Erythroblast (primary cell): Measurements from ENCODE around the gene ZBED2.

Experiments
- DNase-seq, 2 experiments: peaks; one replicate each; lab custom pipeline; 2025; lab: John Stamatoyannopoulos, UW
- GATA1 ChIP-seq: IDR thresholded peaks from 2 replicates; pipeline ENCODE4 v1.6.1; 2011; ENCODE audit warnings: low read depth, mild to moderate bottlenecking, control low read depth, low read length, moderate library complexity
- POLR2A ChIP-seq: IDR thresholded peaks from 2 replicates; pipeline ENCODE4 v1.6.1; 2011; ENCODE audit warnings: mild to moderate bottlenecking, low read length

The ZBED2 gene

DNA sequence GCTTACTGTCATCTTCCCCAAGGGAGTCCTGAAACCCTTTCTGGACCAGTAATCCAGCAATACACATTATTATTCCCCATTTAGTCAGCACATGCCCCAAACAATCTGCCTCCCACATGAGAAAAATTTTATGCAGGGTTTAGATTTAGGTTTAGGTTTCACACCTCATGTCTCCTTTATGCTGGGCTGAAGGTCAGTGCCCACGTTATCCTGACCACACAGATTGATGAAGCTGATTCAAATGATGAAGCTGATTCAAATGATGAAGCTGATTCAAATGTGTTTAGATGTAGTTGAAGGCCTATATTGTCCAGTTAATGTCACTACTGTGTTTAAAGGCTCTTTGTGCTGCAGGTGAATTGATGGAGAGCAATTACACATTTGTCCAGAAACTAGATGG lies 18.1 kb upstream of the ZBED2 start:
- no peak for DNase-seq
- TF ChIP-seq POLR2A (no peak), GATA1 (no peak)

DNA sequence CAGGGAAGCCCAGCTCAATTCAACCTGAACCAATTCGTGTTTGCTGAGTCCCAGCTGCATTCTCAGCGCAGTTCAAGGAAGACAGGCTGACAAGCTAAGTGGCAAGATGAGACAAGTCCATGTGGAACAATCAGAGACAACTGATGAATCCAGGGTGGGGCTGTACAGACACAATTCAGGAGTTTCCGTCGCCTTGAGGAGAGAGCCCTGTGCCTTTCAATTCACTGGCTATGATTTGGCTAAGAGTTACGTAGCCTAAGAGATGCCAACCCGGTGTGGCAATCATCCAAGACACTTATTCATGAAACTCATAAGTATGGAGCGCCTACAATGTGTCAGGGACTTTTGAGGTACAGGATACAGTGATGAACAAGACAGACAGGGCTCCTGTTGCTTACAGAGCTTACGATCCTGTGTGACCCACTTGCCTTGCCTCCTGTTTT lies 15.5 kb upstream of the ZBED2 start:
- no peak for TF ChIP-seq POLR2A
- TF ChIP-seq GATA1 = no peak
- no peak for DNase-seq

DNA sequence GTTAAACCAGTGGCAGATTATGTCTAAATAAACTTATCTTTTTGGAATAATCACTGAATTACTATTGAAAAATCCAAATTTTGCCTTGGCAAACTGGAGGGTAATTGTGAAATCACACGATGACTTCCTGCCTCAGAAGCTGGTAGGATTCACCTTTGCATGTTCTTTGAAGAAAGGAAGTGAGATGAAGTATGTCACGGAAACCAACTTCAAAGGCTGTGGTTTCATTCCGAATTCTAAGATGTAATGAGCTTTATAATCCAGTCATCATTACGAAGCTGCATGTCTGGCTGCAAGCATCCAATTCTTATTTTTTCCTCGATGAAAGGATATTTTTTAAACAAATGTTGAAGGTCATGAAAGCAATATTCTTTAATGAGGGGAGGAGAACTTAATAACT lies 15.0 kb upstream of the ZBED2 start:
- TF ChIP-seq POLR2A = no peak
- TF ChIP-seq GATA1 = no peak
- DNase-seq = no peak

DNA sequence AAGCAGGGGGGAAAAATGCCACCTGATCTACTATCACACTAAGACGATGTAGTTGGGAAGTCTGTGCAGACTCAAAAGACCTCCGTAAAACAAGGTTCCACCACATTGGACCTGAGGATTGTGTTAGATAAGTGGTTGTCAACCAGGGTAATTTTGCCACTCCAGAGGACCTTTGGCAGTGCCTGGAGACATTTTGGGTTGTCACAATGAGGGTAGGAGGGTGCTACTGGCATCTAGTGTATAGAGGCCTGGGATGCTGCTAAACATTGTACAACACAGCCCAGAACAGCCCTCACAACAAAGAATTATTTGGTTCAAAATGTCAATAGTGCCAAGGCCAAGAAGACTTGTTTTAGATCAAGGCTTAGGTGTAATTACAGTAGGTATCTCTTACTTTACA lies 14.6 kb upstream of the ZBED2 start:
- DNase-seq = no peak

DNA sequence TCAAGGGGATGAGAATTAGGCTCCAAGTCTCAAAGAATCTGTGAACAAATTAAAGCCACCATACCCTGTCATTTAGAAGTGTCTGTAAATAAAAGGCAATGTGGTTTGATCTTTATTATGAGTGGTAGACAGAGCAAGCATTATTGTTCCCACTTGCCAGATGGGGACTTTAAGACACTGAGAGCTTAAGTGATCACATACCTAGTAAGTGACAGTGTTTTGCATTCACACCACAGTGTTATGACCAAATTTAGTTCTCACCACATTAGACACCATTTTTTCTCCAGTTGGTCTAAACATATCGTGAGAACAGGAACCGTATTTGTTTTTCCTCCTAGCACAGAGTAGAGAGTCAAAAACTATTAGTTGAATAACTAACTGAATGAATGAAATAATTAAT lies 13.2 kb upstream of the ZBED2 start:
- TF ChIP-seq POLR2A (no peak), GATA1 (no peak)
- DNase-seq = no peak

More for the DNA sequence above, 14.6 kb upstream of the ZBED2 start:
- no peak for TF ChIP-seq GATA1
- TF ChIP-seq POLR2A = no peak

DNA sequence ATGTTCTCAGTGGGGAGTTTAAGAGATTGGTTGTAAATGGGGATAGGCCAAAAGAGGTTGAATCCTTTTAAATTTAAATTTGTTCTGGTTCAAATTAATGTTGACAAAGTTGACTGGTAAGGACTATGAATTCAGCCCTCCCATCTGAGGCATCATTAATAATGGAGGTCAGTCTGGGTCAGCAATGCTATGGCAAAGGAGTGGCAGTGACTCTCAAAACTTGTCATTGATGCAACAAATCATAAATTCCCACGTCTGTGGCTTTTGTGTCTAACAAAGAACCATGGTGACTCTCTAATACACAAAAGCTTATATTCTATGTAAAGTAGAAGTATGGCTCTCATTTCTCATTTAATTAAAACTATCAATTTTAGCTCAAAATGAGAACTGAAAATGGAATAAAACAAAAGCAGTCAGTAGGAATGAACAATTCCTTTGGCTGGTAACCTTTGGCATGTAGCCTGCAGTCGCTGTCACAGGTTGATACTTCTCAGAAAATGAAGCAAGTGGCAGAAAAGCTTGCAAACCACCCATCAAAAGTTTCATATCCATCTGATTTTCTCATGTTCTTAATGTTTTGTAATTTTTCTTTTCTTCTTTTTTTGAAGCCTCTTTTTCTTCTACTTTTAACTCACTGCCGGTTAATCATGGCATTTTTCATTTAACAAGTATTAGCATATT lies 12.2 kb upstream of the ZBED2 start:
- DNase-seq = no peak
- TF ChIP-seq POLR2A = no peak
- no peak for TF ChIP-seq GATA1

DNA sequence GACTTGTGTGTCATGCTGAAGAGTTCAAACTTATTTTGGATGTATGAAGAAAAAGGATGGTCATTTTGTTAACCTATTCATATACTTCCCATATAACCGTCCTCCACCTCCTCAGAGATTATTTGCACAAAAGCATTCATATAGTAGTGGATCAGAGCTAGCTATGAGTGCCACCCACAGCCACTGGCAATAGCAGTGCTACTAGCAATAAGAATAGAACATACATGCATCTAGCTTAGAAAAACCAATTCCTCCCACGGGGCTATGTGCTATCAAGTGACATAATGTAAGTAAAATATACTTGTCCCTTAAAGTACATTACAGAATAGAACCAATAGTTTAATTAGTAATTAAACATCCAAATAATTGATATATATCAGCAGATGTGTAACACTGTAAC lies 10.3 kb upstream of the ZBED2 start:
- TF ChIP-seq GATA1 (no peak), POLR2A (no peak)
- DNase-seq = no peak

DNA sequence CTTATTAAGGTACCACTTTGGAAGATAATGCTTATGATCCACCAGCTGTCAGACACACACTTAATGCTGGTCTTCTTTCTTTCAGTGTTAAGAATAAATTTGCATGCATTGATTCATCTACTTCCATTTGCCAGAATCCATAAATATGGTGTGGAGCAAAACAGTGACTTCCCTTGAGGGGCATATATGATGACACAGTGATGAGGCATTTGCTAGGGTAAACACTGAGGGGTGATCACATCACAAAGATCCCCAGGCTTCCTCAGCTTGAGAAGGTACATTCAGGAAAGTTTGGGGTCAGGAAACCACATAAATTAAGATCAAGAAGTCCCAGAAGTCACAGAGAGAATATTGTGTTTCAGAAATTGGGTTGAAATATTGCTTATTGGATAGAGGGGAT lies 9.9 kb upstream of the ZBED2 start:
- DNase-seq = no peak
- no peak for TF ChIP-seq POLR2A
- TF ChIP-seq GATA1 = no peak

DNA sequence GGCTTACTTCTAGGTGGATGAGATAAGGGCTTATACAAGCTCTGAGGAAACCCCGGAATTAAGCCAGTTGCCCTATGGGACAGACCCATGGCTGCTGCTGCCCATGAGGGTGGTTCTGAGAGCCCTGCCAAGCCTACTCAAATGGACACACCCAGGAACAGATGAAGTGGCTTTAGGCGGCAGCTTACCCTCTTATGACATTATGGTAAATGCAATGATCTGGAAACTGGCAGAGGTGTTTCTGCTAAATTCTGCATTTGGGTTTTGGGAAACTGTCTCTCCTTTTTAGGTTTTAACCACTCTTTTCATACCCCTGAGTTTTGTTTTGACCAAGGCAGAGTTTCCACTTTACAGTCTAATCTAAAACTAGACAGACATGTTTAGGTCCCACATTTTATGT lies 9.0 kb upstream of the ZBED2 start:
- TF ChIP-seq POLR2A = no peak
- no peak for TF ChIP-seq GATA1
- peak in 1 of 2 experiments; percentile 1 for DNase-seq

DNA sequence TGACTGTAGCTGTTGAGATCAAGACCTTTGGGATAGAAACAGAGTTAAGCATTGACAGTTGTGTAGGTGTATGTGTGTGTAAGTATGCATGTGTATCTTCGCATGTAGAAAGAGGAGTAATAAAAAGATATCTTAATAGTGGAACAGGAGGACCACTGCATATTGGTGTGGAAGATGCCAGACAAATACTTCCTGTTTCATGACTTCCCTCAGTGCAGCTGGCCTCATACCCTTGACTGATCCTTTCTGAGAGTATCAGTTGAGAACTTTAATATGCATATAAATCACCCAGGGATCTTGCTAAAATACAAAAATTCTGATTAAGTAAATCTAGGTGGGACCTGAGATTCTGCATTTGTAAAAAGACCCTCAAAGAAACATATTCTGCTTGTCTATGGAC lies 8.5 kb upstream of the ZBED2 start:
- DNase-seq = no peak
- no peak for TF ChIP-seq POLR2A
- TF ChIP-seq GATA1 = no peak

DNA sequence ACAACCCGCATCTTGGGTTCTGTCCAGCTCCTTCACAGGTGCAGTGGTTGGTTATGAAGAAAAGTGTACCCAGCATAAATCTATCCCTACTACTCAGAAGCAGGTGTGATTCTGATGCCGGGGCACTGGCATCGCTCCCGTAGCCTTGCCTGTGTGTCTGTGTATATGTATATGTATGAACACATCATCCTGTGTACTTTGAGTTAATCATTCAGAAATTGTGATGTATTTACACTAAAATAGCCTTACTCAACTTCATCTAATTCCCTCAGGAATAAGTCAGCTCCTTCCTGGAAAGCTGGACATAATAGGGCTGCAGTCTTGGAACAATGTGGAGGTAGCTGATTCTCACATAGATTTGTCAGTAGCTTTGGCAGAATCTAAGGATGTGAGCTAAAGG lies 6.7 kb upstream of the ZBED2 start:
- TF ChIP-seq POLR2A = no peak
- no peak for TF ChIP-seq GATA1
- no peak for DNase-seq

DNA sequence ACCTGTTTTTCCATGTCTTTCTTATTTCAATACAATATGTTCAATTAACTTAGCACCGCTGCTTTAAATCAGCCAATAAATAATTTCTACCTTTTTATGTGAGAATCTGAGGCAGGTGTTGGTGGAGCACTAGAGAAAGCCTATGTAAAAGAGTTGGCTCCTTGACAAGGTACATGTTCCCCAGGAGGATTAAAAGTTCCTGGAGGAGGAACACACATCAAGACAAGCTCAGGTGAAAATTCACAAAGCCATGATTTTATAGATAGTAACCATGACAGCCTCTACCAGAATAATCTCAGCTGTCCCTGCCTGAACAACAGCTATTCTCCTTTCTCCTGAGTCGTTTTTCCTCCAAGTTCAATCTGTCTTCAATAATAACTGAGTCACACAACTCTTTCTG lies 3.4 kb upstream of the ZBED2 start:
- DNase-seq = no peak
- TF ChIP-seq POLR2A (no peak), GATA1 (no peak)

DNA sequence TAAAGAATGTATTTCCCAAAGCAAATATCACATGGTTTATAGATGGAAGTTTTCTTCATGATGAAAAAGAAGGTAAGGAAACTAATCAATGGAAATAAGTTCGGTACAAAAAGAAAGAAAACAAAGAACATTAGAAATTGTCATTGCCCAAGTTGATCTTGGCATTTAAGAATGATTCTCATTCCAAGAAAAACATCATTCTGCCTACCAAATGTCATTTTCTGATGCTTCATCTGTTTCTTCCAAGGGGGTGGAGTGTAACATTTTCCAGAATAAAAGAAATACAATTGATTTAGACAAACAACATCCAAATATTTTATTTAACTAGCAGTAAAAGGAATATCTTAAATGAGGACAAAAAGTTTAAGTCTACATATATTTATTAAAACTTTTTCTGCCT lies 3.0 kb upstream of the ZBED2 start:
- TF ChIP-seq GATA1 = no peak
- no peak for TF ChIP-seq POLR2A
- DNase-seq = no peak

DNA sequence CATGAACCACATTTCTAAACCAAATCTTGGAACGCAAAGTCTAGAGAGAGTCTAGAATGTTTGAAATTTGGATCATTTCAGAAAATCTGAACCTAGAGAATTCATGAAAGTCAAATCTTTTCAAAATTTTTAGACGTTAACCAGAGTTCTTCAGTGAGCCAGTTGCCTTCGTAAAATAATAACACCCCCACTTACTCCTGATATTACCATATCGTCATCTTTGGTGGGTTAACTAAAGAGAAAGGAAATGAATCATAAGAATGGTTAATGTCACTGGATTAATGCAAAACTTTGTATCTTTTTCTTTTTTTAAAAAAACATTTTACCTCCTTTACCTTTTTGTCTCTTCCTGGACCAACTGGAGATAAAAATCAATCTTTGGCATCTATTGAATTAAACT lies 1.2 kb upstream of the ZBED2 start:
- TF ChIP-seq POLR2A (no peak), GATA1 (no peak)
- DNase-seq = no peak

DNA sequence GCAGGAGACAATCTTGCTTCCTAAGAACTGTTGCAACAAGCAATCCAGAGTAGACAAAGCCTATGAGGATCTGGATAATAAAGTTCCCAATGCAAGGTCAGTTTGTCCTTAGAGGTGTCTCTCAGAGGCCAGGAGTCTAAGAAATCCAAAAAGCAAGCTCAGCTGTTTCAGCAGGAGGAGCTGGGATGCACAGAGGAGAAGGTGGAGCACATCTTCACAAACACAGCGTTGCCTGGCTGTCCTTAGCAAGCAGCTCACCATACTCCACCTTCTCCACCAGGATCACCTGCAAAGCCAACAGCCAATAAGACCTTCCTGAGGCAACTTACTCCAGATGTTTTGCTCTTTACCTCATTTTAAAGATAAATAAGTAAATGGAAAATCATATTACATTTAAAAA lies 365 bp downstream of the ZBED2 start:
- DNase-seq = no peak
- no peak for TF ChIP-seq POLR2A
- TF ChIP-seq GATA1 = no peak
